ENCODE measurements around the gene S100A3.

S100A3 gene

DNA sequence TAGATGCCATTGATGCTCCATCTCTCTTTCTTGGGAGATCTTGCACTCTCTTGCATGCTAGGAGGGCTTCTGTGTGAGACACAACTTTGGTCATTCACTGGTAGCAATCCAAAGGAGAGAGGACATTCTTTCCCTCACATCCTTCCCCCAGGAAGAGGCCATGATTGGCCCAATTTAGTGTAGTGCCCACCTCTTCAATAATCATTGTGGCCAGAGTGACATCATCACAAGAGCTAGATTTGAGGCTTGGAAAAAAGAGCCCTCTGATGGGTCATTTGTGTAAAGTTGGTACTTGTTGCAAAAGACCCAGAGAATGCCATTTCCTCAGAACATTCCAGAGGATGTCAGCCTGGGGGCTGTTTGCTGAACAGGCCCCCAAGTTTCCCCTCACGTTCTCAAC is 43.5 kb downstream of the S100A3 start:
- Histone ChIP-seq H3K36me3 (ENCODE audit: insufficient read depth) (no peaks in the 10 kb centered on the region), H3K4me2 (no peak overlapping the region), H4K20me1 (ENCODE audit: insufficient read depth) (no peaks in the 10 kb centered on the region), H2AFZ (ENCODE audit: low read depth) (no peak overlapping the region), H3K9ac (no peak overlapping the region), H3K27ac (no peak overlapping the region), H3K4me3 (IDR thresholded peaks at IDR 0.05; ENCODE audit: insufficient read depth, low read depth, low read length) (no peak overlapping the region), H3K4me1 (ENCODE audit: low read depth, poor library complexity, severe bottlenecking) (peaks cover under 1% of the 10 kb centered on the region), H3K27me3 (ENCODE audit: insufficient read depth, low read depth) (no peaks in the 10 kb centered on the region), H3K79me2 (ENCODE audit: insufficient read depth, low read depth) (no peaks in the 10 kb centered on the region)
- TF ChIP-seq, protein P1, sequence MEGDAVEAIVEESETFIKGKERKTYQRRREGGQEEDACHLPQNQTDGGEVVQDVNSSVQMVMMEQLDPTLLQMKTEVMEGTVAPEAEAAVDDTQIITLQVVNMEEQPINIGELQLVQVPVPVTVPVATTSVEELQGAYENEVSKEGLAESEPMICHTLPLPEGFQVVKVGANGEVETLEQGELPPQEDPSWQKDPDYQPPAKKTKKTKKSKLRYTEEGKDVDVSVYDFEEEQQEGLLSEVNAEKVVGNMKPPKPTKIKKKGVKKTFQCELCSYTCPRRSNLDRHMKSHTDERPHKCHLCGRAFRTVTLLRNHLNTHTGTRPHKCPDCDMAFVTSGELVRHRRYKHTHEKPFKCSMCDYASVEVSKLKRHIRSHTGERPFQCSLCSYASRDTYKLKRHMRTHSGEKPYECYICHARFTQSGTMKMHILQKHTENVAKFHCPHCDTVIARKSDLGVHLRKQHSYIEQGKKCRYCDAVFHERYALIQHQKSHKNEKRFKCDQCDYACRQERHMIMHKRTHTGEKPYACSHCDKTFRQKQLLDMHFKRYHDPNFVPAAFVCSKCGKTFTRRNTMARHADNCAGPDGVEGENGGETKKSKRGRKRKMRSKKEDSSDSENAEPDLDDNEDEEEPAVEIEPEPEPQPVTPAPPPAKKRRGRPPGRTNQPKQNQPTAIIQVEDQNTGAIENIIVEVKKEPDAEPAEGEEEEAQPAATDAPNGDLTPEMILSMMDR (conservative IDR thresholded peaks at IDR 0.05; ENCODE audit: low read depth, low read length): no peak

DNA sequence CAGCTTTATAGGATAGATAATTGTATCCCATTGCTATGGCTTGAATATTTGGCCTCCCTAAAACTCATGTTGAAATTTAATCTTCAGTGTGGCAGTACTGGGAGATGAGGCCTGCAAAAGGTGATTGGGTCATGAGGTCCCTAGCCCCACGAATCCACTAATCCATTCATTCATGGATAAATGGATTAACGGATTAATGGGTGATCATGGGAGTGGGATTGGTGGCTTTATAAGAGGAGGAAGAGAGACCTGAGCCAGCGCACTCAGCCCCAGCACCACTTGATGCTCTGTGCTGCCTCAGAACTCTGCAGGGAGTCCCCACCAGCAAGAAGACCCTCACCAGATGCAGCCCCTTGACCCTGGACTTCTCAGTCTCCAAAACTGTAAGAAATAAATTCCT is 45.3 kb downstream of the S100A3 start:
- Histone ChIP-seq H3K36me3 (ENCODE audit: insufficient read depth) (no peaks in the 10 kb centered on the region), H3K9ac (no peak overlapping the region), H4K20me1 (ENCODE audit: insufficient read depth) (no peaks in the 10 kb centered on the region), H3K27ac (no peak overlapping the region), H3K4me2 (no peak overlapping the region), H3K4me3 (IDR thresholded peaks at IDR 0.05; ENCODE audit: insufficient read depth, low read depth, low read length) (no peak overlapping the region), H3K79me2 (ENCODE audit: insufficient read depth, low read depth) (no peaks in the 10 kb centered on the region), H2AFZ (ENCODE audit: low read depth) (no peak overlapping the region), H3K4me1 (ENCODE audit: low read depth, poor library complexity, severe bottlenecking) (no peaks in the 10 kb centered on the region), H3K27me3 (ENCODE audit: insufficient read depth, low read depth) (no peaks in the 10 kb centered on the region)
- TF ChIP-seq, protein P1 (conservative IDR thresholded peaks at IDR 0.05; ENCODE audit: low read depth, low read length): no peak

DNA sequence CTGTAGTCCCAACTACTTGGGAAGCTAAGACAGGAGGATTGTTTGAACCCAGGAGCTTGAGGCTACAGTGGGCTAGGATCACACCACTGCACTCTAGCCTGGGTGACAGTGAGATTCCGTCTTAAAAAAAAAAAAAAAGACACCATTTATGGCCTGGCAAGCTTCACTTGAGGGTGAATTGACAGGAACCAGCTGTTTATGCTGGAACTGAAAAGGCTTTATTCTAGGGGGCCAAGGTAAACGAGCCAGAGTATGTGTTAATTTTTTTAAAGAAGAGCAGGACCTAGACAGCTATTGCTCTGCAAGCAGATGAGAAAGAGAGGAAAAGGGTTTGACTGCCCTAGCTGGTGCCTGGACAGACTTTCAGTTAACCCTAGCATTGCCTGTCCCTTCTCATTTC is 50.3 kb downstream of the S100A3 start:
- no peak overlapping the region for H3K9ac ChIP-seq
- peaks cover 4% of the 10 kb centered on the region for H3K4me1 ChIP-seq (ENCODE audit: low read depth, poor library complexity, severe bottlenecking)
- H3K4me2 ChIP-seq: no peak overlapping the region
- no peak overlapping the region for H3K27ac ChIP-seq
- H3K36me3 ChIP-seq (ENCODE audit: insufficient read depth): no peaks in the 10 kb centered on the region
- H3K27me3 ChIP-seq (ENCODE audit: insufficient read depth, low read depth): no peaks in the 10 kb centered on the region
- H3K79me2 ChIP-seq (ENCODE audit: insufficient read depth, low read depth): no peaks in the 10 kb centered on the region
- no peak overlapping the region for H3K4me3 ChIP-seq (IDR thresholded peaks at IDR 0.05; ENCODE audit: insufficient read depth, low read depth, low read length)
- TF ChIP-seq, protein P1 (conservative IDR thresholded peaks at IDR 0.05; ENCODE audit: low read depth, low read length): no peak
- H4K20me1 ChIP-seq (ENCODE audit: insufficient read depth): no peaks in the 10 kb centered on the region
- H2AFZ ChIP-seq (ENCODE audit: low read depth): no peak overlapping the region

Measured in KMS-11 (cell line).